Measurements from ENCODE around the gene REP15.
"Not testable (repeated sequence)": the region's sequence is repeated elsewhere in the genome, so short reads cannot be mapped to it uniquely, and the experiment has no call there.

The REP15 gene

GRCh38 chr12:27703720-27704452 lies 7.6 kb downstream of the REP15 start:
- peak; percentile 46 for DNase-seq

- no peak for DNase-seq
These were observed 9.0 kb downstream of the REP15 start for GRCh38 chr12:27705263-27705662.

GRCh38 chr12:27707216-27707615 lies 11.0 kb downstream of the REP15 start:
- DNase-seq: no peak

- no peak for DNase-seq
These were observed 13.1 kb downstream of the REP15 start for GRCh38 chr12:27709212-27709931.

- no peak for DNase-seq
These were observed 13.8 kb downstream of the REP15 start for GRCh38 chr12:27709932-27710591.

- peak; percentile 72 for DNase-seq
These were observed 14.5 kb downstream of the REP15 start, which contains the start of gene MRPS35 for GRCh38 chr12:27710592-27711316. Gene MRPS35, plus strand, starts transcription at chr12:27710832. Its CDS starts 12 bp downstream, at chr12:27710844.

- DNase-seq: no peak
These were observed 15.1 kb downstream of the REP15 start for GRCh38 chr12:27711317-27711682.

- DNase-seq: no peak
These were observed 15.7 kb downstream of the REP15 start for GRCh38 chr12:27711967-27712366.

GRCh38 chr12:27723212-27723611 lies 27.0 kb downstream of the REP15 start:
- no peak for DNase-seq

- DNase-seq: no peak
These were observed 33.9 kb downstream of the REP15 start for GRCh38 chr12:27730097-27730588.

GRCh38 chr12:27732281-27732680 lies 36.0 kb downstream of the REP15 start:
- DNase-seq: no peak

GRCh38 chr12:27733052-27733656 lies 36.9 kb downstream of the REP15 start:
- DNase-seq: no peak

GRCh38 chr12:27733791-27734190 lies 37.5 kb downstream of the REP15 start:
- DNase-seq: no peak

GRCh38 chr12:27734321-27734720 lies 38.1 kb downstream of the REP15 start:
- not testable (repeated sequence) for DNase-seq

GRCh38 chr12:27743601-27744000 lies 47.4 kb downstream of the REP15 start:
- DNase-seq: no peak

GRCh38 chr12:27745734-27746133 lies 49.5 kb downstream of the REP15 start:
- not testable (repeated sequence) for DNase-seq
